Femur (tissue), 1 donor: ENCODE measurements around the gene NIN.

ENCODE experiments used
- DNase-seq: peaks from one replicate; pipeline ENCODE4 v3.0.0-alpha.2; 2017

NIN gene

GRCh38 chr14:50758305-50758704, 72.7 kb downstream of the NIN start:
- DNase-seq: no peak

DNA sequence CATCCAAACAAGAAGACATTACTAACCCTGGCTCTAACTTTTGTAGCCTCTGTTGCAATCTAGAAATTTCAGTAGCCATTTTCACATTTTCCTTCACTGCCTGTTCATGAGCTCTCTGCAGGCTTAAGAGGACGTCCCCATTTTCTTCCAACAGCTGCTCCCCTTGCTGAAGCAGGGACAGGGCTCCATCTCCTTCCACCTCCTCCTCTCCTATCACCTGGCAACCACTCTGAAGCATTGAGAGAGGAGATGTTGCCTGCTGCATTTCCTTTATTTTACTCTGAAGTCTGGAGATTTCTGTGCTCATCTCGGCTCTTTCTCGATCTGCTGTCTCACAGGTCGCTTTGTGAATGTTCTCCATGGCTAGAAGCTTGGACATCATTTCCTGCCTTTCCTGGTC, 73.3 kb downstream of the NIN start:
- no peak for DNase-seq

- no peak for DNase-seq
Measured at GRCh38 chr14:50756300-50756699, 74.7 kb downstream of the NIN start.

GRCh38 chr14:50750323-50750722, 80.6 kb downstream of the NIN start:
- DNase-seq: no peak

- no peak for DNase-seq
Measured at GRCh38 chr14:50745401-50746058, 85.4 kb downstream of the NIN start.

DNA sequence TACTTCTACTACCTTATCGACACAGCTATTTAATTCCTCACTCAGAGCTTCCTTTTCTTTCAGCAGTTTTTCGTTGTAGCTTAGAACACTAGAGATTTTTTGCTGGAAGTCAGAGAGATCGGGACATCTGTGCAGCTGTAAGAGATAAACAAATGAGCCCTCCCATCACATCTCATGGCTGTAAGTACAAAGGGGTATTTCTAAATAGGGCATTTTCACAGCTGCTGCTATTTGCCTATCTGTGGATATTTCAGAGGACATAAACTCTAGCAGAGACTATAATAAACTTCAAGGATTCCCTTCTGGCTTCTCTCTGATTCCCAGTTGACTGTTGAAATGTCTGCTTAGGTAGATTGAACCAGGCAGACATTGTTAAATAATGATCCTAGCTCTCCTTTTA, 86.7 kb downstream of the NIN start:
- no peak for DNase-seq

GRCh38 chr14:50741567-50741966, 89.4 kb downstream of the NIN start:
- DNase-seq: no peak

- DNase-seq: no peak
Measured at GRCh38 chr14:50740856-50741255, 90.1 kb downstream of the NIN start.

- no peak for DNase-seq
Measured at GRCh38 chr14:50739186-50739585, 91.8 kb downstream of the NIN start.

DNA sequence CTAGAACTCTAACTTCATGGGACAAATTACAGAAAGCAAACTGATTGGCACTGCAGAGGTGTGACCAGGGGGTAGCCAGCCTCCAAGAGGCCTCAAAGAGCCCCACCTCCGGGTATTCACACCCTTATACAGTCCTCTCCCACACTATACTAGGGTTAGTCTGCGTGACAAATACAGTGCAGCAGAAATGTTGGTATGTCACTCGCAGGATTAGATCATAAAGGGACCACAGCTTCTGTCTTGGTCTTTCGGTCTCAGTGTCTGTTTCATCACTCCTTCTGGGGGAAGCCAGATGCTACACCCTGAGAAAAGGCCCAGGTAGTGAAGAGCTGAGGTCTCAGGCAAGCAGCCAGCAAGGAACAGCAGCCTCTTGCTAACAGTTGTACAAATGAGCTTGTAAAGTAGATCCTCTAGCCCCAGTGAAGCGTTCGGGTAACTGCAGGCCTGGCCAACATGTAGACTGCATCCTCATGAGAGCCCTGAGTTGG, 94.0 kb downstream of the NIN start:
- no peak for DNase-seq

- no peak for DNase-seq
Measured at GRCh38 chr14:50734950-50735695, 95.8 kb downstream of the NIN start.

DNA sequence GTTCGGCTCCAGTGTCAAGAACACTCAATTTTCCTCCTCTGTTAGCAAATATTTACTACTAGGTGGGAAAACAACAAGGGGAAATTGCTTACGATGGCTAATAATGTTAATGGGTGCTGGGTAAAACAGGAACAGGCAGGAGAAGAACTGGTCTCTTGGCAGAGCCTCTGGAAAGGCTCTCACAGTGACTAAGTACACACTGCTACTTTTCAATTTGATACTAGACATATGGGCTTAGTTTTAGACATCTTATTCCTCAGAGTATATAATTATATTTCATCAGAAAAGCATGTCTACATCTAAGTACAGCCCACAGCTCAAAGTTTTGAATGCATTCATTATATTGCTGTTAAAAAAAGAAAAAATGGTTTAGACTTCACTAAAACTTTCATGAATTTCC, 97.5 kb downstream of the NIN start:
- DNase-seq: no peak

DNA sequence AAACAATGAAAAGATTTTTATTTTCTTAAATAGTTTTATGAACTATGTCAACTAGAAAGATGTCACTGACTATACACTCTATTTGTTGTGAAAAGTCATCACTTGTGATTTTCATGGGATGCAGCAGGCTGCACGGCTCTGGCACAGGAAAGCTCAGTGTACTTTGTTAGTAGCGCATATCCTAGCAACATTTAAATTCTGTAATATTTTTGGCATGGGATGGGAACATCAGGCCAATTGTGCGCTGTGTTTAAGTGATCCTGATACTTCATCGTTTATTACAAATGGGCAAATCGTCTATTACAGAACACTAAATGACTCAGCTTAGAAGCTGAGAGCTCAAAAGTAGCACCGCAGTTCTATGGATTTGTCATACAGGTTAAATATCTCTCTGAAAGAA, 102.1 kb downstream of the NIN start:
- DNase-seq: peak; percentile 29

GRCh38 chr14:50726372-50727107, 104.4 kb downstream of the NIN start:
- DNase-seq: no peak

DNA sequence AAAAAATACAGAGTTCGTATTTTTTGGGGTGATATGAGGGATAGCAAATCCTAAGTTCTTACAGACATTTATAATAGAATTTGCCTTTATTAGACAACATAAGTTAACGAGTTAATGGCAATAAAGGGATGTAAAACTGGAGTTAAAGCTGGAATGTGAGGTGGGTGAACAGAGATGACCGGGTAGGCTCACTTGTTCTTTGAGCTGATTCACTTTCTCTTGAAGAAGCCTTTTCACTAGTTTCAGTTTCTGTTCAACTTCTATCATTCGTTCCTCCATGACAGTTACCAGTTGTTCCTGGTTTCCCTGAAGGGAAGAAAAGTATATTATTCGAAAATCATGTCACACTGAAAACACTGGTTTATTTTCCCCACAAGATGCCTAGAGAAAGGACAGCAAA, 105.2 kb downstream of the NIN start:
- no peak for DNase-seq

DNA sequence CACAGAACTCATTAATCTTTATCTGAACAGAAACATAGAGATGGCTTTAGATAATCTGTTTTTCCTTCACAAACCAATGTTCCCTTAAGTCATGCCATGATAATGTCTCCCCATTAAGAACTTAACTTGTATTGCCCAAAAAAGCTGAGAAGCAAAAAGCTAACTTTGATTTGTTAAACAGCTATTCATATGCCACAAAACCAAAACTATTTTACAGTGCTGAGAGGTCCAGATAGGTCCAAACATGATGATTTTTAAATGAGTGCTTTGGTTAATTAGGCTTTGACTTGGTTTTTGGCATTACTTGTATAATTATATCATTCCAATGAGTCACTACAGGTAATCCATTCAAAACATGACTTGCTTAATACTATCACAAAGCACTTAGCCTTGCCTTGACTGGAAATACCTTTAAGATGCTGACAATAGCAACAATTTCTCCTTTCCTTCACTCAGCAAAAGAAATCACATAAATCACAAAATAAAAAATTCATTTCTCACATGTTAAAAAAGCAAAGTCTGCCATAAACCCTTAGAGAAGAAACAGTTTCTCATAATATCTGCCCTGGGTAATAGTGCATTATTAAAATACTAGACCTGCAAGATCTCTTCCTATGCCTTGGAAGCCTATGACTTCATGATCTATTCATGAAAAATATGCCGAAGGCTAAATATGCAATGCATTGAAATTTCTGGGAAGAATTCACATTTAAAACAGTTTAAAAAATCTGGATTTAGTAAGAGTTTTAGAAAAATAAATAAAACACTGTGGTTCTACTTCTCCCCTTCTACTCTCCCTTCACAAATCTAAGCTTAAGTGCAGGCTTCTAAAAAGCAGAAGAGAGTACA, 110.8 kb downstream of the NIN start:
- no peak for DNase-seq

DNA sequence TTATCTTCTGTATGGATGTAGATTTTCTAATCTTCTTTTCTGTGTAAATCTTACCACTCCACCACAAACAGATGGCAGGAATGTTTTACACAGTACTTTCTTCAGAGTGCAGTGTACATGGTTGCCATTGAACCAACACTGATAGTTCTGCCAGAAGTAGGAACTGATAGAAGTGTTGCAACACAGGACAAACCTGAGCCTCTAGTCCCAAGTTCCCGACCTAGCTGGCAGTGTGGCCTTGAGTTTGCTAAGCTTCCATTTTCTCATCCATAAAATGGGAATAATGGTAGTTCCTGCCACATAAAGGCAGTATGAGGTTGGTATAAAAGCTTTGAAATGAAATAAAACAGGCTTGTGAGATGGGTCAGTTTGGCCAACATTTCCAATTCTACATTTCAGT, 112.0 kb downstream of the NIN start:
- DNase-seq: no peak

DNA sequence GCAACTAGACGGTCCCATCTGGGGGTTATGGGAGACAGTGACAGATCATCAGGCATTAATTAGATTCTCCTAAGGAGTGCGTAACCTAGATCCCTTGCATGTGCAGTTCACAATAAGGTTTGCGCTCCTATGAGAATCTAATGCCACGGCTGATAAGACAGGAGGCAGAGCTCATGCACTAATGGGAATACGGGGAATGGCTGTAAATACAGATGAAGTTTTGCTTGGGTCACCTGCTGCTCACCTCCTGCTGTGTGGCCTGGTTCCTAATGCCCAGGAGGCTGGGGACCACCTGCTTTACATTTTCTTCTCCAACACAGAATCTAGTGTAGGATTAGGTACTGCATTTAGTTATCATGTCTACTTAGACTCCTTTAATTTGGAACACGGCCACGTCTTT, 113.2 kb downstream of the NIN start:
- DNase-seq: no peak

- DNase-seq: no peak
Measured at GRCh38 chr14:50714450-50715073, 116.4 kb downstream of the NIN start.

GRCh38 chr14:50711043-50711442, 119.9 kb downstream of the NIN start:
- no peak for DNase-seq

DNA sequence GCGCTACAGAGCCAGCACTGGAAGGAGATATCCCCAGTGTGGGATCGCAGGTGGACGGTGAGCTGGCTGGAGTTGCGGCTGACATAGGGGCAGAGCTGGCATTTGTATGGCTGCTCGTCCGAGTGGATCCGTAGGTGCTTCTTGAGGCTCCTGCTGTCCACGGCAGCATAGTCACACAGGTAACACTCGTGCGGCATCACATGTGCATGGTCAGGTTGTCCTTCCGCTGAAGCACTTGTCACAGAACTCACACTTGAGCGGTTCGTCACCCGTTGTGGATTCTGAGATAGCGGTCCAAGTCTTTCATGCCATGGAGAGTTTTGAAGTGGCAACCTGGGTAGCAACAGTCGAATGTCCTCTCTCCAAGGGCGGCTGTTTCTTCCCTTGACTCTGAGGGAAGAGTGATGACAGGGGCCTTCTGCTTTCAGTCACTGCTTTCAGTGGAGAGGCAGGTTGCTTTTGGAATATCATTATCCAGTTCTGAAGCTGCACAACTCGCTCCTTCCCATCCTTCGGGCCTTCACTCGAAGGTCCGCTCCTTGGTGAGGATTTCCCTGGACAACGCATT, 125.9 kb downstream of the NIN start:
- DNase-seq: no peak

DNA sequence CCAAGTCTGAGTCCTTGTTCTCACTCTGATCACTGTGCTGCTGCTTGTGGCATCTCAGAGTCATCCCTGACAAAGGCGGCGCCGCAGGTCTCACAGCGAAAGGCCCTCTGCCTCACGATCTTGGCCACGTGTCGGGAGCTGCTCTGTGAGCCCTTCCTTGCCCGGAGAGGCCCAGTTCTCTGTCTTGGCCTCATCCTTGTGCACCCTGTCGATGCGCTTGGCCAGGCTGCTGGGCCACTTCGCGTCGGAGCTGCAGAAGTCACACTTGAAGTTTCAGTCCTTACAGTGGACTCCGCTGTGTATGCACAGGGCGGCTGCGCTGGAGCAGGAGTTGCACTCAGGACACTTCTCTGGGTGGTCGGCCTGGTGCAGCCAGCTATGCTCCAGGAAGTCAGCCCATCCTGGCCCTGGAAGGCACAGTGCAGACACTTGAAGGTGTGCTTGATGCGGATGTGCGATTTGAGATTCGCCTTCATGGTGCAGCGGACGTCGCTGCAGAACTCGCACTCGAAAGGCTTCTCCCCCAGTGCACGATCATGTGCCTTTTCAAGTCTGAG, 126.4 kb downstream of the NIN start:
- DNase-seq: no peak
